T-helper 1 cell treated with Interleukin-12 subunit alpha and Interleukin-12 subunit beta and Interleukin-4 antibody, amounts not matched to agents 30 μg/mL and 1 μg/mL, for 36 hours (primary cell): ENCODE results near the gene ATAD3C.
"Not testable (repeated sequence)": the region's sequence is repeated elsewhere in the genome, so short reads cannot be mapped to it uniquely, and the experiment has no call there.

ENCODE experiments used
- H3K27ac Mint-ChIP-seq: one replicate; pipeline ENCODE4 v1.8.0; 2021; ENCODE audit warnings: mild to moderate bottlenecking, mixed read lengths
- H3K27me3 Mint-ChIP-seq: one replicate; pipeline ENCODE4 v1.8.0; 2021; ENCODE audit warnings: low read depth, mixed read lengths
- H3K36me3 Mint-ChIP-seq: one replicate; pipeline ENCODE4 v1.8.0; 2021; ENCODE audit warnings: low read depth, mixed read lengths
- H3K4me1 Mint-ChIP-seq: one replicate; pipeline ENCODE4 v1.8.0; 2021; ENCODE audit warnings: low read depth, mixed read lengths
- H3K4me3 Mint-ChIP-seq: one replicate; pipeline ENCODE4 v1.8.0; 2021; ENCODE audit warnings: mild to moderate bottlenecking, moderate library complexity, mixed read lengths
- H3K9me3 Mint-ChIP-seq: one replicate; pipeline ENCODE4 v1.8.0; 2021; ENCODE audit warnings: mixed read lengths

ATAD3C gene

GRCh38 chr1:1424707-1425106, 24.8 kb upstream of the ATAD3C start:
- Mint-ChIP-seq H3K27me3 (peaks cover 29% of the 10 kb centered on the region), H3K27ac (no peak overlapping the region), H3K4me1 (peaks cover 2% of the 10 kb centered on the region), H3K9me3 (no peaks in the 10 kb centered on the region), H3K36me3 (no peaks in the 10 kb centered on the region), H3K4me3 (no peak overlapping the region)

GRCh38 chr1:1425426-1425752, 24.1 kb upstream of the ATAD3C start:
- peaks cover 32% of the 10 kb centered on the region for H3K27me3 Mint-ChIP-seq
- no peaks in the 10 kb centered on the region for H3K36me3 Mint-ChIP-seq
- H3K4me3 Mint-ChIP-seq, result no peak overlapping the region
- no peaks in the 10 kb centered on the region for H3K9me3 Mint-ChIP-seq
- peaks cover 2% of the 10 kb centered on the region for H3K4me1 Mint-ChIP-seq
- no peak overlapping the region for H3K27ac Mint-ChIP-seq

DNA sequence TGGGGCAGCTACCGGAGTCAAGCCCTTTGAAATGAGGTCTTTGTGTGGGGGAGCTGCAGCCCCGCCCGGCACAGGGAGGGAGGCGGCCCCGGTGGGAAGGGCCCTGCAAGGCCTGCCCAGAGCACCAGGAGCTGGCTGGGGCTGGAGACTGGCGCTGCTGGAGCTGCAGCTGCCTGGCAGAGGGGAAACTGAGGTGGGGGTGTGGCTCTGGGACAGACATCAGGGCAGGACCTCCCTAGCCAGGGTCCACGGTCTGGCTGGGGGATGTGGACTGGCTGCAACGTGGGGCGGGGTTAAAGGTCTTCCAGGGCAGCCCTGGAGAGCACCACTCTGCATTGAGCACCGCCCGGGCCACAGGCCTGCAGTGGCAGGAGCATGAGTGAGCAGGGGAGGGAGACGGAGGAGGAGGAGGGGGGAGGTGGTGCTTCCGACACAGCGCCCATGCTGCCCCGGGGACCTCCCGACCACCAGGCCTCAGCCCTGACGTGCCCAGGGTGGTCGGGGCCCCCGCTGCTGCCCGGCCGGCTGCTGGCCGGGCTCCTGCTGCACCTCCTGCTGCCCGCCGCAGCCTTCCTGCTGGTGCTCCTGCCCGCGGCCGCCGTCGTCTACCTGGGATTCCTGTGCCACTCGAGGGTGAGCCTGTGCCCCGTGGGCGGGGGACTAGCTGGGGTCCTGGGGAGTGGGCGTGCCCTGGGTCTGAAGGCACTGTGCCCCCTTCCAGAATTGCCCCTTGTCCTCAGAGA, 23.6 kb upstream of the ATAD3C start:
- Mint-ChIP-seq H3K27me3 (peaks cover 32% of the 10 kb centered on the region), H3K4me3 (peak overlapping the region; percentile 46), H3K36me3 (no peaks in the 10 kb centered on the region), H3K4me1 (peaks cover 2% of the 10 kb centered on the region), H3K9me3 (no peaks in the 10 kb centered on the region), H3K27ac (no peak overlapping the region)

- no peak overlapping the region for H3K27ac Mint-ChIP-seq
Measured at GRCh38 chr1:1426496-1427105, 22.9 kb upstream of the ATAD3C start.

GRCh38 chr1:1427106-1427819, 22.2 kb upstream of the ATAD3C start:
- Mint-ChIP-seq H3K4me1 (peaks cover 2% of the 10 kb centered on the region), H3K36me3 (no peaks in the 10 kb centered on the region), H3K27me3 (peaks cover 30% of the 10 kb centered on the region), H3K4me3 (no peak overlapping the region), H3K9me3 (no peaks in the 10 kb centered on the region), H3K27ac (no peak overlapping the region)

More at GRCh38 chr1:1426496-1427105, 22.9 kb upstream of the ATAD3C start:
- H3K9me3 Mint-ChIP-seq, result no peaks in the 10 kb centered on the region
- peaks cover 2% of the 10 kb centered on the region for H3K4me1 Mint-ChIP-seq
- peaks cover 32% of the 10 kb centered on the region for H3K27me3 Mint-ChIP-seq
- H3K4me3 Mint-ChIP-seq, result peak overlapping the region; percentile 46
- no peaks in the 10 kb centered on the region for H3K36me3 Mint-ChIP-seq

DNA sequence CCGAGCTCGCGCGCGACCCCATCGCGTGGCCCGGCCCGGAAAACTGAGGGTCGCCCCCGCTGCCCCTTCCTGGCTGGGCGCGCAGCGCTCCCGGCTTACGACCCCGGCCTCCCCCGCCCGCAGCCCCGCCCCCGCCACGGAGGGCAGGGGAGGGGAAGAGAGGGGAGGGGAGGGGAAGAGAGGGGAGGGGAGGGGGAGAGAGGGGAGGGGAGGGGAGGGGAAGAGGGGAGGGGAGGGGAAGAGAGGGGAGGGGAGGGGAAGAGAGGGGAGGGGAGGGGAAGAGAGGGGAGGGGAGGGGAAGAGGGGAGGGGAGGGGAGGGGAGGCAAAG, 21.7 kb upstream of the ATAD3C start:
- Mint-ChIP-seq H3K27ac (no peak overlapping the region), H3K4me3 (no peak overlapping the region), H3K27me3 (peaks cover 25% of the 10 kb centered on the region)

DNA sequence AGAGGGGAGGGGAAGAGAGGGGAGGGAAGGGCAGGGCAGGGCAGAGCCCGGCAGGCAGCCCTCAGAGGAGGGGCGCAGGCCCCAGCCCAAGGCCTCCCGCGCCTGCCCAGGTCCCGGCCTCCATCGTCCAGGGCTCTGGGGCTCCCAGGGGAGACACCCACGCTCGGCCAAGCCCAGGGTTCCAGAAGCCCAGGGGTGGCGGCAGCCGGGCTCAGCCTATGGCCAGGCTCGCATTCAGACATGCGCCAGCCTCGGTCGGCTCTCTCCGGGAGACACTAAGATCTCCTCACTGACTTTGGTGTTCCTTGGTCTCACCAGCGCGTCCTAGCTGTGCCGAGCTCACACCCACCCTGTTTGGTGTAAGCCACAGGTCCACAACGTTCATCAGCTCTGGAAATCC, 21.3 kb upstream of the ATAD3C start:
- Mint-ChIP-seq H3K9me3 (no peaks in the 10 kb centered on the region), H3K27me3 (peaks cover 22% of the 10 kb centered on the region), H3K4me3 (peak overlapping the region; percentile 7), H3K36me3 (no peaks in the 10 kb centered on the region), H3K4me1 (peaks cover 2% of the 10 kb centered on the region), H3K27ac (peak overlapping the region; percentile 0)

More for the DNA sequence above, 21.7 kb upstream of the ATAD3C start:
- H3K9me3 Mint-ChIP-seq, result no peaks in the 10 kb centered on the region
- H3K4me1 Mint-ChIP-seq, result peaks cover 2% of the 10 kb centered on the region
- no peaks in the 10 kb centered on the region for H3K36me3 Mint-ChIP-seq

- H3K27ac Mint-ChIP-seq, H3K4me1 Mint-ChIP-seq, H3K4me3 Mint-ChIP-seq, H3K9me3 Mint-ChIP-seq, H3K36me3 Mint-ChIP-seq: not testable (repeated sequence)
- peaks cover 22% of the 10 kb centered on the region for H3K27me3 Mint-ChIP-seq
Measured at GRCh38 chr1:1428967-1429366, 20.5 kb upstream of the ATAD3C start.

DNA sequence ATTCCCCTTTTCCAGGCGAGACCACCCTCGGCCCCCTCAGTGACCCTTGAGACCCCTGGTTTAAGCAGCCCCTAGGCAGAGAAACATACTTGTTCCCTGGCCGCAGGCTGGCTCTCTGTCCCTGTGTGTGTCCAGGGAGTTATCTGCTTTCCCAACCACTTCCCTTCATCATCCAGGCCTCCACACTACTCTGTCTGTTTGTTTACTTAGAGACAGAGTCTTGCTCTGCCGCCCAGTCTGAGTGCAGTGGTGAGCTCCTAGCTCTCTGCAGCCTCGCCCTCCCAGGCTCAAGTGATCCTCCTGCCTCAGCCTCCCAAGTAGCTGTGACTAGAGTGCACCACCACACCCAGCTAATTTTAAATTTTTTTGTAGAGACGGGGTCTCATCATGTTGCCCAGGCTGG, 19.8 kb upstream of the ATAD3C start:
- H3K27ac Mint-ChIP-seq, result no peak overlapping the region
- peaks cover 16% of the 10 kb centered on the region for H3K27me3 Mint-ChIP-seq
- H3K4me3 Mint-ChIP-seq, result no peak overlapping the region
- H3K9me3 Mint-ChIP-seq, result no peaks in the 10 kb centered on the region
- peaks cover 2% of the 10 kb centered on the region for H3K4me1 Mint-ChIP-seq
- H3K36me3 Mint-ChIP-seq, result no peaks in the 10 kb centered on the region

DNA sequence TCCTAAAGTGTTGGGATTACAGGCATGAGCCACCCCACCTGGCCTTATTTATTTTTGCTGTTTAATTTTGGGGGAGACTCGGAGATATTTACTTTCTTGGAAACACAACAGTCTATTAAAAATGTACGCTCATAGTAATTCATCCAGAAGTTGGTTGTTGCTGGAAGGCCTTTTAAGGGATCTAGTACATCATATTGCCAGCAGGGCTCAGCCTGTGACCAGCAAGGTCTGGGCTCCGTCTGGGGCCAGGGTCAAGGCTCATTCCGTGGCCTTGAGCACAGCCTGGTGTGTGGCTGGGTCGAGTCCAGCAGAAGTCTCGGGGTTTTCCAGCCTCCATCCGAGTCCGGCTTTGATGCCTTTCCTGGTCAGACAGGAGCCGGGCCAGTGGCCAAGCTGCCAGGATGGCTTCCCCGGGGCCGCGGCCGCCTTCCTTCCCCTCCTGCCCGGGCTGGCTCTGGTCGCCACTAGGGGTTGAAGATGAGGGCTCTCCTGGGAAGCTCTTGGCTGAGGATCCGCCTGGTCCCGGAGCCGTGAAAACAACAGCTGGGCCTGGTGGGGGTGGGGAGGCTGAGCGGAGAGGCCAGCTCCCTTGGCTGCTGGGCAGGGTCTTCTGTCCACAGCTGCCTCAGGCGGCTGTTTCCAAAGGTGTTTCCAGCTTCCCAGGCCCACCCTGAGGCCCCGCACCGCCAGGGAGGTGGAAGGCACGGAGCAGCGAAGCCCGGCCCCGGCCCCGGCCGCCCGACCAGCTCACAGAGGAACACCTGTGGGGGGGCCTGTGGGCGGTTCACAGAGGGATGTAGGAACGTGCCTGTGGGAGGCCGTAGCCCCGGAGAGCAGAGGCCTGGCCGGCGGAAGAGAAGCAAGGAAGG, 19.1 kb upstream of the ATAD3C start:
- H3K27ac Mint-ChIP-seq, result no peak overlapping the region
- no peak overlapping the region for H3K4me3 Mint-ChIP-seq
- H3K36me3 Mint-ChIP-seq, result no peaks in the 10 kb centered on the region
- H3K4me1 Mint-ChIP-seq, result peaks cover 4% of the 10 kb centered on the region
- H3K9me3 Mint-ChIP-seq, result no peaks in the 10 kb centered on the region
- peaks cover 16% of the 10 kb centered on the region for H3K27me3 Mint-ChIP-seq

DNA sequence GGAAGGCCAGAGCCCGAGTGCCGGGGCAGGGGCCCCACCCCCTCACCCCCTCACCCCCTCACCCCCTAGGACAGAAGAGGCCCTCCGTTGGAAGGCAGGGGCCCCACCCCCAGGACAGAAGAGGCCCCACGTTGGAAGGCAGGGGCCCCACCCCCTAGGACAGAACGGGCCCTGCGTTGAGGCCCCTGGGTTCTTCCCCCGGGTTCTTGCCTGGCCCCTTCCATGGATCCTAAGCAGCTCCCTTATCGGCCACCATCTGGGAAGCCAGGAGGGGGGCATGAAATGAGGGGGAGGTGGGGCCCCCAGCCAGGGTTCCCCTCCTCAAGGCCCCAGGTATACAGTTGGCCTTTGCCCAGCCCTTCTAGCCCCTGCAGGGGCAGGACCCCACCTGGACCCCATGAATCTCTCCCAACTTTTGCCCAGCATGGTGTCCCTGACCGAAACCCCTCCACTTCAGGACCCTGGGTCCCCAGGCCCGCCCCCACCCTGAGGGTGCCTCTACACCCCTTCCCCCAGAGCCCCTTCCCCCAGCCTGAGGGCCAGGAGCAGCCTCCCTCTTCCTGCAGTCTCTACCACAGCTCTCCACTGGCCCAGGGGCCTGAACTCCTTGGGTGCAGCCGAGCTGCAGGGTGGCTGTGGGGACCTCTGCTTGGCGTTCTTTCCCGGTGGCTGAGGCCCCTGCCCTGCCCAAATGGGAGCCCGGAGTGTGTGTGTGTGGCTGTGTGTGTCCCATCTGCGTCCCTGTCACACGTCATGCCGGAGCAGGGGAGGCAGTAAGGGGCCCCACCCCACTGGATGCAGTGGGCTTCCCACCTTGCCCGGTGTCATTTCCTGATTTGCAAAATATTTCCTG, 18.3 kb upstream of the ATAD3C start:
- no peaks in the 10 kb centered on the region for H3K9me3 Mint-ChIP-seq
- H3K36me3 Mint-ChIP-seq, result no peaks in the 10 kb centered on the region
- H3K4me1 Mint-ChIP-seq, result peaks cover 4% of the 10 kb centered on the region
- no peak overlapping the region for H3K4me3 Mint-ChIP-seq
- no peak overlapping the region for H3K27ac Mint-ChIP-seq
- peaks cover 16% of the 10 kb centered on the region for H3K27me3 Mint-ChIP-seq

- H3K27me3 Mint-ChIP-seq, result peaks cover 16% of the 10 kb centered on the region
- H3K9me3 Mint-ChIP-seq, result no peaks in the 10 kb centered on the region
- H3K4me3 Mint-ChIP-seq, result no peak overlapping the region
- H3K36me3 Mint-ChIP-seq, result no peaks in the 10 kb centered on the region
- H3K4me1 Mint-ChIP-seq, result peaks cover 4% of the 10 kb centered on the region
- no peak overlapping the region for H3K27ac Mint-ChIP-seq
Measured at GRCh38 chr1:1431845-1432273, 17.6 kb upstream of the ATAD3C start.

- Mint-ChIP-seq H3K9me3 (no peaks in the 10 kb centered on the region), H3K36me3 (no peaks in the 10 kb centered on the region), H3K27me3 (peaks cover 16% of the 10 kb centered on the region), H3K27ac (no peak overlapping the region), H3K4me1 (peaks cover 4% of the 10 kb centered on the region), H3K4me3 (no peak overlapping the region)
Measured at GRCh38 chr1:1432274-1432950, 17.1 kb upstream of the ATAD3C start.
